Measurements from ENCODE around the gene MFSD1.

MFSD1 gene, protein sequence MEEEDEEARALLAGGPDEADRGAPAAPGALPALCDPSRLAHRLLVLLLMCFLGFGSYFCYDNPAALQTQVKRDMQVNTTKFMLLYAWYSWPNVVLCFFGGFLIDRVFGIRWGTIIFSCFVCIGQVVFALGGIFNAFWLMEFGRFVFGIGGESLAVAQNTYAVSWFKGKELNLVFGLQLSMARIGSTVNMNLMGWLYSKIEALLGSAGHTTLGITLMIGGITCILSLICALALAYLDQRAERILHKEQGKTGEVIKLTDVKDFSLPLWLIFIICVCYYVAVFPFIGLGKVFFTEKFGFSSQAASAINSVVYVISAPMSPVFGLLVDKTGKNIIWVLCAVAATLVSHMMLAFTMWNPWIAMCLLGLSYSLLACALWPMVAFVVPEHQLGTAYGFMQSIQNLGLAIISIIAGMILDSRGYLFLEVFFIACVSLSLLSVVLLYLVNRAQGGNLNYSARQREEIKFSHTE

DNA sequence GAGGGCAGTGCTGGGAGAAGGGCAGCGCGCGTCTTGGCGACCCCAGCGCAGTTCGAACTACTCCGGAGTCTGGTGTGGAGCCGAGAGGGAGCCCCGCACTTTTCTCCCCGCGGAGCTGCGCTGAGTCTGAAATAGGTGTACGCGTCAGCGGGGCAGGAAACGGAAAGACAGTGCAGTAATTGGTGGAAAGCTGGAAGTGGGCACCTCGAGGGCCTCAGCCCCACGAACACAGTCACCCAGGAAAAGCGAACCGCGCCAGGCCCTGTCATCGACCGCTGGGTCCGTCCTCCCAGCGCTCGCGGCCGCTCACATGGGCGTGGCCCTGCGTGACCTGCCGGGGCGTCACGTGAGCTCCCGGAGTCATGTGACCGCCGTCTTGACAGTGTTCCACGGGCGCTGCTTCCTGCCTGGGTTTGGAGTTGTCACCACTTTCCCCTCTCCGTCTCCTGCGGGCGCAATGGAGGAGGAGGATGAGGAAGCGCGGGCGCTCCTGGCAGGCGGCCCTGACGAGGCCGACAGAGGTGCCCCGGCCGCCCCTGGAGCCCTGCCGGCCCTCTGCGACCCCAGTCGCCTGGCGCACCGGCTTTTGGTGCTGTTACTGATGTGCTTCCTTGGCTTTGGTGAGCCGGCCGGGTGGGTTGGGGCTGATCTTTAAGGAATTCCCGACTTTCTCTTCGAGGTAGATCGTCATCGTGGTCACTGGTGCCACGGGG is at the start of gene MFSD1:
TSS of gene MFSD1 (plus strand) at position 359 of the 713 bp plus-strand sequence. CDS start at position 458, 99 bp downstream.
- DNase-seq: peak; percentile 74

DNA sequence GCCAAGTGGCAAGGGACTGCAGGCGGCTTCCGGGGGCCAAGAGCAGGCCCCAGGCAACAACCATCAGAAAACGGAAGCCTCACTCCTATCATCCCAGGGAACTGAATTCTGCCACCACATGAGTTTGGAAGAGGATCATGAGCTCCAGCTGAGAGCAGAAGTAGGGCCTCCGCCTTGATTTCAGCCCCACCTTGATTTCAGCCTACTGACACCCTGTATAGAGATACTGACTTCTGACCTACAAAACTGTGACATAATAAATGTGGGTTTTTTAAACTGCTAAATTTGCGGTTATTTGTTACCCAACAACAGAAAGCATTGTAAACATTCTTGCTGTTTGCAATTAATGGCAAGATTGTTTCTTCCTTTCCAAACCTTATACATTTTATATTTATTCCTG is 48.0 kb upstream of the MFSD1 start:
- DNase-seq: no peak

DNA sequence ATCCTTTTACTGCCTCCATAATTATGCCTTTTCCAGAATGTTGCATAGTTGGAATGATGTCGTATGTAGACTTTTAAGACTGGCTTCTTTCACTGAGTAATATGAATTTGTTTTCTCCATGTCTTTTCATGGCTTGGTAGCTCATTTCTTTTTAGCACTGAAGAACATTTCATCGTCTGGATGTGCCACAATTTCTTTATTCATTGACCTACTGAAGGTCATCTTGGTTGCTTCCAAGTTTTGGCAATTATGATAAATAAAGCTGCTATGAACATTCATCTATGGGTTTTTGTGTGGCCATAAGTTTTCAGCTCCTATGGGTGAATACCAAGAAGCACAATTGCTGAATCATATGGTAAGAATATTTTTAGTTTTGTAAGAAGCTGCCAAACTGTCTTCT is 46.4 kb upstream of the MFSD1 start:
- DNase-seq: no peak

DNA sequence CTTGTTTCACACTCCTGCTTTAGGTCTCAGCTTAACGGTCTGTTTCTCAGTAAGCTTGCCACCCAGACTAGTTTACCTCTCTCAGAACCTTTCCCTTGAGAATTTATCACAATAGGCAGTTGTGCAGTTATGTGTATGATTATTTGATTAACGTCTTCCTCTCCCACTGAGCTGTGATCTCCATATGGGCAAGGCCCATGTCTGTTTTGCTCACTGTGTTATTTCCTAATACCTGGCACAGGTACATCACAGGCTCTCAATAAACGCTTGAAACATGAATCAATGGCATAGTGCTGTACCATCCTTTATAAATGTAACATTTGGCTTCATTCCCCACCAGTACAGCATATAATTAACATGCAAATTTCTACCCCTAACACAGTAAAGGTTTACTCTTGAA is 40.5 kb upstream of the MFSD1 start:
- DNase-seq: no peak

DNA sequence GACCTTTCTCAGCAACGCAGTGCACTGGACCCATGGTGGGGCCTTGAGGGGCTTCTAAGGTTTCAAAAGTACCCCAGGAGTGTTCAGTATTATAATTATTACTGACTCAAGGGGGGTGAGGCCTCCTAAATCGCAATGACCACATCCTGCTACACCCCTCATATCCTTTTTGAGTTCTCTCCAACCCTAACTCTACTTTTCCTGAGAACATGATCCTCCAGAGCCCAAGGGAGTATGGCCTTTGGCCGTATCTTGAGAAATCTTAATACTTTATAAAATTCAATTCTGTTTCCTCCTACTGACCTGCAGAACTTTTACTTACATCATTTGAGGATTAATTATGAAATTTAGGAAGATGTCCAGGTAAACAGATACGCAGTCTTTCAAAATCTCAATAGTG is 39.2 kb upstream of the MFSD1 start:
- DNase-seq: no peak

DNA sequence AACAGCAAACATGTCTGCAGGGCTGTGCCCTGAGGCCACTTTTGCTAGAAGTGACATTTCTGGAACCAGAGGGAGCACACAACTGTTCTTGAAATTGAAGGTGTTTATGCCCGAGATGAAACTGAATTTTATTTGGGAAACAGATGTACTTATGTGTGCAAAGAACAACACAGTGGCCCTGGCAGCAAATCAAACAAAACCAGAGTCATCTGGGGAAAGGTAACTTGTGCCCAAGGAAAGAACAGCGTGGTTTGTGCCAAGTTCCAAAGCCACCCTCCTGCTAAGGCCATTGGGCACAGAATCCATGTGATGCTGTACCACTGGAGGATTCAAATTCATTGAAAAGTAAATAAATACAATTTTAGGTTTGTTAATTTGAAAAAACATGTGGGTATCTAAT is 38.4 kb upstream of the MFSD1 start:
- DNase-seq: no peak

DNA sequence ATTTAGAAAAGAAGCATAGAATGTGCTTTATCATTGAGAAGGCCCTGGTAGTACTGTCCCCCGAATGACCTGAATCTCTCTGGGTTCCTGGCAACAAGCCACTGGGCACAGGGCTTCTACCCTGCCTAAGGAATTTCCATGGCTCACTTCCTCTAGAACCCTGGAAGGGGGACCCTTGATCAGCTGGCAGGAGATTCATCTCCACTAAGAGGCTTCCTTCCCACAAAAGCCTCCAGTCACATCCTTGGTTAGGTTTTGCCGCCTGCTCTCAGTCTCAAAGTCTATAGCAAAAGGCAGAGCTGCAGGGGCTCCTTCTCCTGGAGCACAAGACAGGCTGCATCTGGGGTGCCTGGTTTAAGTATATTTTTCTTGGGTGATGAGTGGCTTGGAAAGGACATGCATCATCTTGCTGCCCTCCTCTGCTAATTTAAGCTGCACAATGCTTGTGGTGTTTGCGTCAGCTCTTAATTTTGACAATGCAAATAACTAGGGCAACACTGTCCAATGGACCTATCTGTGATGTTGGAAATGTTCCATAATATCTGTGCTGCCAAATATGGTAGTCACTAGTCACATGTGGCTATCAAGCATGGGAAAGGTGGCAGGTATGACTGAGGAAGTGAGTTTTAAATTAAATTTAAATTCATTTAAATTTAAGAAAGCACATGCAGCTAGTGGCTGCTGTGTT is 36.2 kb upstream of the MFSD1 start:
- DNase-seq: no peak

DNA sequence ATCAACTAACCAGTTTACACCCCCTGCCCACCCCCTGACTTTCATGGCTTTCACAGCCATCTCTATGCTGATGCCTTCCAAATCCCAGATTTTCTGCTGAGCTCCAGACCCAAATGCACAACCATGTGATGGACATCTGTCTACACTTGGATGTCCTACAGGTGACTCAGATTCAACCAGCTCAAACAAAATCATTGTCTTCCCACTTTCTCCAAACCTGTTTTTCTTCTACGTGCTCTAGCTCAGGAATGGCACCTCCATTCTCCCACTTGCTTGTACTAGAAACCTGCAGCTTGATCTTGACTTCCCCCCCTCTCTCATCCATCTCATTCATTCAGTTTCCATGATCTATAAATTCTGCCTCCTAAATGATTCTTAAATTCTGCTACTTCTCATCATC is 35.5 kb upstream of the MFSD1 start:
- DNase-seq: no peak

DNA sequence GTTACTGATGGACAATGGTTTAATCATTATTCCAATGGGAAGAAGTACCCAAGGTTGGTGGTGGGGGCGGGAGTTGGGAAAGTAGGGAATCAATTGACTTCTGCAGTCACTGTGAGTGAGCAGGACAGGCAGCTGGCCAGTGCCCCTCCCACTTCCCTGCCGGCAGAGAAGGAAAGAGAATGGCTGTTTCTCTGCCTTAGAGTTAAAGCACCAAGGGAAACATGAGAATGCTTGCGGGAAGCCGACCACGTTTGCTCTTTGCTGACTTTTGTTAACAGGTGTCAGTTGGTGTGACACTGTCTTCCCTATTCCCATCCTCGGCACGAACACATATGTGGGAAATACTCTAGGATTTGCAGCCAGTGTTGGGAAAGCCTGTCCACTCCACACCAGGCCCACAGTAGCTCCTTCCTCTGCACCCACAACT is 33.5 kb upstream of the MFSD1 start:
- DNase-seq: no peak

DNA sequence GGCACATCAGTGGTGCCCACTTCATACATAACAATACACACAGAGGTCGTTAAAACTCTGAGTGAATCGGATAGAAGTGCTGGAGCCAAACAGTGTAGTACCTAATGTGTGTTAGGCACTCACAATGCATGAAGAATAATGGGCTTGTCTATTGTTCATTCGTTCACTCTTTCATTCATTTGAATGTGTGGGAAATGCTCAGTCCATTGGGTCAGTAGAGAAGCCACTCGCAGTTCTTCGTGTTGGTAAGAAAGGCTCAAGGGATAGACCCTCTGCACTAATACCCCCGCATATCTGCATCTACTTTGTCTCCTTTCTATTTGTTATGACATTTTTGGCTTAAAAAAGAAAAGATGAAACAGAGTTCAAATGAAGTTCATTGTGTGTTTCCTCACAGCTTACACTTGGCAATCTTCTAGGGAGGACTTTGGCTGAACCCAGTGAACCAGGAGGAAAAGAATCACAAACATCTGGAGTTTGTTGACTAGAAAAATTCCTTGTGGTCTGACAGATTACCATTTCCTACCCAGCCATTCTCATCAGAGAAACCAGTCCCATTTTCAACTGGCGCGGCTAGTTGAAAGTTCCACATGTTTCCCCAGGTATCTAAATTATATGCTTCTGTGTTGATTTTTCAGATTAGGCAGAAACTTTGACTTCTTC is 32.8 kb upstream of the MFSD1 start:
- DNase-seq: no peak

DNA sequence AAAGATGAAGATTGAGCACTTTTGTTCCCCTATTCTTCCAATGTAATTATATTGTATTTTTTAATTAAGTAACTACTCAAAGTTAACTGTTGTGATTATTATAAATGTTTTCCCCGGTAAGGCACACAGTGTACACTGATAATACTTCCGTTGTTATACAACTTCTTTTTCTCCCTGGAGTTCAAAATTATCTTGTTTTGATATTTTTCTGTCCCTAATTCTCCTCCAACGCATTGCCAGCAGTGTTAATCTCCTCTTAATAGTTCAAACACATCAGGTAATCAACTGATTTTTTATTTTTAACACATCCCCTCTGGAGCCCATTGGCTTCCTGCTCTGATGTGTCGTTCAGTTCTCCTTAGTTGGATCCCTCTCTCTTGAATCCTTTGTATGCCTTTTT is 32.3 kb upstream of the MFSD1 start:
- no peak for DNase-seq

DNA sequence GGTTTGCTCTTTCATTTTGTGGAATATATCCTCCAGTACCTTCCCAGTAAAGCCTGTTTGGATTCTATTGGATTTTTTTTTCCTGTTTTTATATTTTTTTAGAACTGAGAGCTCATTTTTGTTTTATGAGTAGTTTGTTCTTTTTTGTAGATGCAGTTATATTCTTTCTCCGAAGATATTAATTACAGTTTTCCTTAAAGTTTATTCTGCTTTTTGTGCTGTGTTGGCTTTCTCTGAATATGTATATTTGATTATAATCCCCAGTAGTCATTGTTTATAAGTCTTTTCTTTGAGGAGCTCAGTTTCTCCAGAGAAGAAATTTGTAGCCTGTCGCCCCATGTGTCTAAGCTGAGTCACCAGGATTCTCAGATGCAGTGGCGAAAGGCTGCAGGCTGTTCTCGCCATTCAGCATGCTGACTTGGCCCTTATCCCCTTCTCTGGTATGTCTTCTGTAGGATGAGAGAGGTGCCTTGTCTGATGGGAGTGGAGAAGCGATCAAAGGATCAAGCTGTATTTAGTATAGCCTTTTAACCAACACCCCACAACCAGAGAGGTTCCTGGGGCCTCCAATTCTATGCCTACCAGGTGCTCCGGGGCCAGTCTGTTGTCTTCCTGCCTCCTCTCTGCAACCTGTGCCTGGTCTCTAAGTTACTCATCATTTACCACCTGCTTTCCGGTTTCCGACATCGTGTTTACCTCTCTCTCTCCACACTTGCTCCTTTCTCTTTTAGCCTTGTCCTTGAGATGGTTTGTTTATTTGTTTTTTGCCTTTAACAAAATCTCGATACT is 31.7 kb upstream of the MFSD1 start:
- no peak for DNase-seq

DNA sequence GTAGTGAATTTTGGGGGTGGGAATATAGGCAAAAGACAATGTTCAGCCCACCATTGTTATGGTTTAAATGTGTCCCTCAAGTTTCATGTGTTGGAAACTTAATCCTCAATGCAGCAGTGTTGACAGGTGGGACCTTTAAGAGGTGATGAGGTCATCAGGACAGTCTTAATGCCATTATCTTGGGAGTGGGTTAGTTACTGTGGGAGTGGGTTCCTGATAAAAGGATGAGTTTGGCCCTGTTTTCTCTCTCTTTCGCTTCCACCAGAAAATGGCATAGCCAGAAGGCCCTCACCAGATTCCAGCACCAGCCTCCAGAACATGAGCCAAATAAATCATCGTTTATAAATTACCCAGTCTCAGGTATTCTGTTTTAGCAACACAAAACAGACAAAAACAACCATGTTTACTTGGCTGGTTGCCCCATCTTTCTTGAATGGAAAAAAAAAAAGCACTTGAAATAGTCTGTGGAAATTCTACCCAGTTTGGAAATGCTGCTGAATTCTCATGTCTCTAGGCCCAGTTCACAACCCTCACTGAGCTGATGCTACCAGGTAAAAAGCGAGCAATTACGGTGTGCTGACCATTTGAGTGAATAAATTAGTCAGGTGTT is 31.0 kb upstream of the MFSD1 start:
- no peak for DNase-seq

DNA sequence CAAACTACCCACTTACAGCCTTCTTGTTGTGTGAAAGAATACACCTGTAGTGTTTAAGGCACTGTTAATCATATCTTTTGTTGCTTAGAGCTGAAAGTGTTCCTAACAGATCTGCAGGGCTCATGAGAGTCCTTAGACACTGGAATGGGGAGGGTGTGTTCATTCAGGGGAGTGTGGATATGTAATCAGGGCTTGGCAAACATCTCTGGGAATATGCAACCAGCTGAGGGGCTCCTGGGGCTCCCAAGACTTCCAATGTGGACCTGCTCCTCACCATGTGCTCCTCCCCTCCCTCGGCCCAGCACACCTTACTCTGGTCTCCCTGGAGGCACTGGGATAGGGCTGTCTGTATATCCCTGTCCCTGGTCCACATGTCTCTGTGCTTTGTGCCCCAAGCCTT is 30.3 kb upstream of the MFSD1 start:
- no peak for DNase-seq

DNA sequence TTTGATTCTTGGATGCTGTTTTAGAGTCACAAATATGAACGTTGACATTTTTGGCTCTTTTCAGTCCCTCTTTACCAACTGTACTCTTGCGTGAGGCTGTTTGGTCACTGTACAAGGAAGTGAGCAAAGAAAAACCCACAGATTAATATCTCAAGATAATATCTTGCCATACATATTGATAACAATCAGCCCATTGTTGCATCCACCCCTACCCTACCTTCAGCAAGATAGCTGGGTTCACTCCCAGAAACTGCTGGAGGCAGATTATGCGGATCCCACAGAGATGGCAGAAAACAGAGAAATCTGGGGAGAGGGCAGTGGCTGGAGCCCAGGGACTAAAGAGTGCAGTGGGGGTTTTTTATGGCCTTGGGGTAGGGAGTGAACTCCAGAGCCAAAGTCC is 29.9 kb upstream of the MFSD1 start:
- DNase-seq: no peak

DNA sequence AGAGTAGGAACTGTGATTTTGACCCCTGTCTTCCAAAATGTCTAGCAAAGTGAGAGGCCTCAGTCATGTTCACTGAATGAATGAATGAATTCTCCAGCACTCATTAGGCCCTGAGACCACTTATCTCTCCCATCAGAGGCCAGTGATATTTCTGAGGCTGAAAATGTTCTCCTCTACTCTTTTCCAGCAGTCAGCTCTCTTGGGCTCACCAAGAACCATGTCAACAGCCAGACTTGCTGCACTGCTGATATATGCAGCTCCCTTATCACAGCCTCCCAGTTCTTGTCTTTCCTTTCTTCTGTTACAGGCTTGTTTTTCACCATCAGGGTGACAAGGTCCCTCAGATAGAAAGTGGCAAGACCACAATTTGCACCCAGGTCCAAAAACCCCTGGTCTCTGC is 28.7 kb upstream of the MFSD1 start:
- DNase-seq: no peak

DNA sequence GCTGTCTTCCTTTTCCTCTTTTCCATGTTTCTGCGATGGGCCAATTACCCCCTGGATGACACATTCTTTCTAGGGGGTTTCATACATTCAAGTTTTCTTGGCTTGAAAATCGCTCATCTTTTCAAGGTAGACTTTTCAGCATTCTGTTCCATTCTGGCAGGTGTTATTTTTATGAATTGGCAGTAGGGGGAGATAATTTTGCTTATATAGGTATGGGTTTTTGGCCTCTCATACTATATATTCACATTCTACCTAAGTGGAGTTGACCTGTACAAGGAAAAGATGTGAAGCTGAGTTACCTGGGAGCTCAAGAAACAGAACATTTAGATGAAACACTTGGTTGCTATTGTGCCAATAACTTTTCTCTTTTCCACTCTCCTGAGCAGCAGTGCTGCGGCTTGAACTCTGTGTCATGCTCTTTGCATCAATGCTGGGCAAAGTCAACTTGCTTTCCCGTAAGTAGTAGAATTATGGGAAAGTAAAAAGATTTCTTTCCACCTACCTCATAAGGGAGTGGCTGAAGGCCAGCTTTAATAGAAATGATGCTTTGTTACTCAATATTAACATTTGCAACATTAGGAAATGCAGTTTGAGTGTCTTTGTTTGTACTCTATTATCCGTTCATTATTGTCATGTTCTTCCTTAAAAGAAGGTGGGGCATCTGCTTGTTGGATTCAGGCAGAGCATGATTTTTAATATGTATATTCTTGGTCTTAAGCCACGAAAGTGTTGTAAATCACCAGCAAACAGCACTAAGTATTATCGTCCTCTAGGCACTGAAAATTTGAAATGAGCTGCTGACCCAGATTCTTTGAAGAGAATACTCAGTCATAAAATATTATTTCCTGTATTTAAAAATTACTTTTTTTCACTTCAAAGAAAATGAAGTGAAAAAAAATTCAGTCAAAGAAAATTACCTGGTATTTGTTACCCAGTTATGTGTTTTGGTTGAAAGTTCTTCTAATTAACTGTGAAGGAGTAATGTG is 27.7 kb upstream of the MFSD1 start:
- no peak for DNase-seq

DNA sequence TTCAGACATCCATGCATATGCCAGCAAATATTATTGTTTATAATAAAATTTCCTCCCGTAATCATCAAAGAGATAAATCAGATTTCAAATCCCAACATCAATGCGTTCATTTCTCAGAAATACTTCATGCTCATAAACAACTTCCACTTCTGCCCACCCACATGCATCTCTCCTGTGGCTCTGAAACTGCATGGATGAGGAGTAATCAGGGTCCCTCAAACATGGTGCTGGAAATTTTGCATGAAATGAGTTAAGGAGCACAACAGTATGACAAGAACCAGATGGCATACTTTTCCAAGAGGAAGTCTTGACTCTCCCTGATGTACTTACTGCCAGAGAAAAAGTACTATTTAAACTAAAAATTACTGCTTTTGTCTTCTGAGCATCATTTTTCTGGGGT is 26.9 kb upstream of the MFSD1 start:
- DNase-seq: no peak

DNA sequence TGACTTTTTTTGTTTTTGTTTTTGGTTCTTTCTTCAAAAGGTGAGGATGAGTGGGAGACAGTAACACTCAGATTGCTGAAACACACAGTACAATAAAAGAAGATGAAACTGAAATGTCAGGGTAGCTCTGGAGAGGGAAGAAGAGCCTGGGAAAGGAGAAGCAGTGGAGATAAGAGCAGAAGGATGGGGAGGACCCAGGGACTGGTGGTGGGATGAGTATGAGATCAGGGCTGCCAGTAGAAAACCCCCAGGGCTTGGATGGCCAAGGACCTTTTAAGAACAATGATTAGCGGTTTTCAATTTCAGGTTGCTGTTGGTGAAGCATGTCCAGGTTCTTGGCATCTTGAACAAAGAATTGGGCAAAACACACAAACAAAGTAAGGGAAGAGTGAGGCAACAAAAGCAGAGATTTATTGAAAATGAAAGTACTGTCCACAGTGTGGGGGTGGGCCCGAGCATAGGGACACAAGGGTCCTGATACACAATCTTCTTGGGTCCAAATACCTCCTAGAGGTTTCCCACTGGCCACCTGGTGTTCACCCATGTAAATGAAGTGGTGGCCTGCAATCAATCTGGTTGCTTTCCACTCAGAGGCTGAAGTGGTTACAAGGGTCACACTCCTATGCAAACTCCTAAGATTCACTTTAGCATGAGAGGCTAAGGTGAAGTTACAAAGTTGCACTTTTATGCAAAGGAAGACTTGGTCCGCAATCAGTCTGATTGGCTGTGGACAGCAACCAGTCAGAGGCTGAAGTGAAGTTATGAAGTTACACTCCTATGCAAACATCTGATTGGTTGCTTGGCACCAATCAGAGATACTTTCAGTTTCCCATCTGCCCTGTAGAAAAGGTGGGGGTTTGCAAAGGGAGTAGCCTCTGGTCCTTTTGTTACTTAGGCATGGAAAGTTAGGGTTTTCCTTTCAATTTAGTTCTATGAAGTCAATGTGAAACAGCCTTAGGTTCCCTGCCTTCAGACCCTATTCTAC is 26.1 kb upstream of the MFSD1 start:
- no peak for DNase-seq
